BJ (cell line): ENCODE data around the gene EXOSC6. TPM values are rescaled to one million over a fixed set of nuclear protein-coding genes. Genes with fewer than 3 reads are reported as not detected.
"Not testable (repeated sequence)": the region's sequence is repeated elsewhere in the genome, so short reads cannot be mapped to it uniquely, and the experiment has no call there.

Source experiments
- CTCF ChIA-PET: fragments of 350-600 bp; formaldehyde crosslinking; extraction: SDS; loops from one replicate; lab custom pipeline; 2021; ENCODE audit warnings: antibody characterized with exemption, inconsistent platforms; lab: Yijun Ruan, JAX
- POLR2A ChIA-PET: fragments of 300-600 bp; sonication (Branson Sonifier 250); formaldehyde crosslinking; extraction: SDS; loops from one replicate; lab custom pipeline; 2021; ENCODE audit warnings: antibody characterized with exemption; lab: Charles Lee
- DNase-seq: peaks from one replicate; pipeline ENCODE4 v3.0.0-alpha.2; 2011; ENCODE audit warnings: low read depth
- H3K27me3 ChIP-seq: 2 replicates; pipeline ENCODE4 v1.6.0; 2011; ENCODE audit warnings: low read length; ENCODE audit not compliant: control insufficient read depth, insufficient read depth
- H3K36me3 ChIP-seq: 2 replicates; pipeline ENCODE4 v1.5.1; 2011; ENCODE audit warnings: low read length; ENCODE audit not compliant: control insufficient read depth, insufficient read depth
- H3K4me3 ChIP-seq: 2 replicates; pipeline ENCODE4 v1.5.1; 2011; ENCODE audit warnings: low read depth, mild to moderate bottlenecking, control low read depth, low read length
- polyA plus RNA-seq: library from polyadenylated mRNA; depleted of rRNA; stranded (reverse); fragments of >200 nt; gene quantifications from 2 replicates; pipeline ENCODE4 v1.2.3, GENCODE V29; 2011; rRNA removed
- small RNA-seq: library from RNA; depleted of rRNA; stranded (forward); fragments of <200 nt; gene quantifications from one replicate; pipeline ENCODE3, GENCODE V24; 2012; ENCODE audit warnings: low replicate concordance, low read depth; ENCODE audit not compliant: insufficient read length

Gene EXOSC6
- polyA plus RNA-seq, 1 experiment = 10.6 TPM

DNA sequence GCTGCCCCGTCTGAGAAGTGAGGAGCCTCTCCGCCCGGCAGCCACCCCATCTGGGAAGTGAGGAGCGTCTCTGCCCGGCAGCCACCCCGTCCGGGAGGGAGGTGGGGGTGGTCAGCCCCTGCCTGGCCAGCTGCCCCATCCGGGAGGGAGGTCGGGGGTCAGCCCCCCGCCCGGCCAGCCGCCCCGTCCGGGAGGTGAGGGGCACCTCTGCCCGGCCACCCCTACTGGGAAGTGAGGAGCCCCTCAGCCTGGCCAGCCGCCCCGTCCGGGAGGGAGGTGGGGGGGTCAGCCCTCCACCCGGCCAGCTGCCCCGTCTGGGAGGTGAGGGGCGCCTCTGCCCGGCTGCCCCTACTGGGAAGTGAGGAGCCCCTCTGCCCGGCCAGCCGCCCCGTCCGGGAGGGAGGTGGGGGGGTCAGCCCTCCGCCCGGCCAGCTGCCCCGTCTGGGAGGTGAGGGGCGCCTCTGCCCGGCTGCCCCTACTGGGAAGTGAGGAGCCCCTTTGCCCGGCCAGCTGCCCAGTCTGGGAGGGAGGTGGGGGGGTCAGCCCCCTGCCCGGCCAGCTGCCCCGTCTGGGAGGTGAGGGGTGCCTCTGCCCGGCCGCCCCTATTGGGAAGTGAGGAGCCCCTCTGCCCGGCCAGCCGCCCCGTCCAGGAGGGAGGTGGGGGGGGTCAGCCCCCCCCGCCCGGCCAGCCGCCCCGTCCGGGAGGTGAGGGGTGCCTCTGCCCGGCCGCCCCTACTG is 46.9 kb downstream of the EXOSC6 start:
- CTCF ChIA-PET = not testable (repeated sequence)

DNA sequence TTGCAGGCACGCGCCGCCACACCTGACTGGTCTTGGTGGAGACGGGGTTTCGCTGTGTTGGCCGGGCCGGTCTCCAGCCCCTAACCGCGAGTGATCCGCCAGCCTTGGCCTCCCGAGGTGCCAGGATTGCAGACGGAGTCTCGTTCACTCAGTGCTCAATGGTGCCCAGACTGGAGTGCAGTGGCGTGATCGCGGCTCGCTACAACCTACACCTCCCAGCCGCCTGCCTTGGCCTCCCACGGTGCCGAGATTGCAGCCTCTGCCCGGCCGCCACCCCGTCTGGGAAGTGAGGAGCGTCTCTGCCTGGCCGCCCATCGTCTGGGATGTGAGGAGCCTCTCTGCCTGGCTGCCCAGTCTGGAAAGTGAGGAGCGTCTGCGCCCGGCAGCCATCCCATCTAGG is 47.7 kb downstream of the EXOSC6 start:
- POLR2A ChIA-PET, CTCF ChIA-PET, H3K4me3 ChIP-seq, H3K36me3 ChIP-seq, DNase-seq, H3K27me3 ChIP-seq: not testable (repeated sequence)

More for the DNA sequence above, 46.9 kb downstream of the EXOSC6 start:
- H3K4me3 ChIP-seq, POLR2A ChIA-PET, H3K27me3 ChIP-seq, DNase-seq, H3K36me3 ChIP-seq: not testable (repeated sequence)

DNA sequence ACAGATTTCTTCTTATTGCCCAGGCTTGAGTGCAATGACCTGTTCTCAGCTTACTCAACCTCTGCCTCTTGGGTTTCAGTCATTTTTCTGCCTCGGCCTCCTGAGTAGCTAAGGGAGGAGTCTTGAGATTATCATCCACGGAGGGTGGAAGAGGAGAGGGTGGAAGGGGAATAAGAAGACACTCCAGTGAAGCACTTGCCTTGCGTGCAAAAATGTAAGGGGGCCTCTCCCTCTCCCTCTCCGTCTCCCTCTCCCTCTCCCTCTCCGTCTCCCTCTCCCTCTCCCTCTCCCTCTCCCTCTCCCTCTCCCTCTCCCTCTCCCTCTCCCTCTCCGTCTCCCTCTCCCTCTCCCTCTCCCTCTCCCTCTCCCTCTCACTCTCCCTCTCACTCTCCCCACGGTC is 48.2 kb downstream of the EXOSC6 start:
- H3K27me3 ChIP-seq, POLR2A ChIA-PET, CTCF ChIA-PET, H3K4me3 ChIP-seq, H3K36me3 ChIP-seq, DNase-seq: not testable (repeated sequence)

DNA sequence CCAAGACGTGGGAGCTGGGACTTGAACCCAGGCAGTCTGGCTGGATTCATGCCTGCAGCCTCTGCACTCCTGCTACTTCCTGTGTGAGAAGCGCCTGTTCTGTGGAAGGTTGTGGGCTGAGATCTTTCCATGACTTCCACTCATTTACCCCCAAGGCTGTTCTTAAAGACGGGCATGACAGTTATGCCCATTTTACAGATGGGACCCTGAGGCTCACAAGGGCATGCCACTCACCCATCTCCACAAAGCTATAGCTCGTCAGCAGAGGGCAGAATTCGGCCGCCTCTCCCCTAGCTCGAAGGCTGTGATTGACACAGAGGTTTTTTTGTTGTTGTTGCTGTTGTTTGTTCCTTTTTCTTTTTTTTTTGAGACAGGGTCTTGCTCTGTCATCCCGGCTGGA is 51.7 kb downstream of the EXOSC6 start:
- POLR2A ChIA-PET, H3K27me3 ChIP-seq, H3K4me3 ChIP-seq, DNase-seq, CTCF ChIA-PET, H3K36me3 ChIP-seq: not testable (repeated sequence)

DNA sequence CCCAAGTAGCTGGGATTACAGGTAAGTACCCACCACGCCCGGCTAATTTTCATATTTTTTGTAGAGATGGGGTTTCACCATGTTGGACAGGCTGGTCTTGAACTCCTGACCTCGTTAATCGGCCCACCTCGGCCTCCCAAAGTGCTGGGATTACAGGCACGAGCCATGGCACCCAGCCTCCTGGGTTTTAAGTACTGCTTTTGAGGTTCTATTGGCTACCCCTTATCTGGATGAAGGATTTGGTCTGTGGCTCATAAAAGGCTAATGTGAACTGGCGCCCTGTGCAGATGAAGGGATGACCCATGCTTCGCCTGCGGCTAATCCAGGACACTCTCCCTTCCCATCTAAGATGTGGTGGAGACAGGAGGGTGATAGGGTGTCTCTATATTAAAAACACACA is 52.6 kb downstream of the EXOSC6 start:
- H3K36me3 ChIP-seq, H3K27me3 ChIP-seq, DNase-seq, H3K4me3 ChIP-seq, POLR2A ChIA-PET, CTCF ChIA-PET: not testable (repeated sequence)

DNA sequence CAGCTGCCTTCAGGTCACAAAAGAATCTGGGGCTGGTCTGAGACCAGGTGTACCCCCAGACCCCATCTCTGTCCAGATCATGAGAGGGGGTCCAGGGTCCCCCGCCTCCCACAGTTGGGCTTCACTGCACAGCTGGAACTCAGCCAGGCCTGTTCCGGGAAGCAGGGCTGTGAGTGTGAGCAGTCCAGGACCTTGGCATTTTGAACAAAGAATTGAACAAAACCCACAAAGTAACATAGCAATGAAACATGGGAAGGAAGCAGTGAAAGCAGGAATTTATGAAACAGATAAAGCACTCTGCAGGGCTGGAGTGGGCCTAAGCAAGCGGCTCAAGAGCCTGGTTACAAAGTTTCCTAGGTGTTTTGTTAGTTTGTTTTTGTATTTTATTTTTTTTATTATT is 53.1 kb downstream of the EXOSC6 start:
- H3K36me3 ChIP-seq, POLR2A ChIA-PET, DNase-seq, H3K27me3 ChIP-seq, CTCF ChIA-PET, H3K4me3 ChIP-seq: not testable (repeated sequence)

DNA sequence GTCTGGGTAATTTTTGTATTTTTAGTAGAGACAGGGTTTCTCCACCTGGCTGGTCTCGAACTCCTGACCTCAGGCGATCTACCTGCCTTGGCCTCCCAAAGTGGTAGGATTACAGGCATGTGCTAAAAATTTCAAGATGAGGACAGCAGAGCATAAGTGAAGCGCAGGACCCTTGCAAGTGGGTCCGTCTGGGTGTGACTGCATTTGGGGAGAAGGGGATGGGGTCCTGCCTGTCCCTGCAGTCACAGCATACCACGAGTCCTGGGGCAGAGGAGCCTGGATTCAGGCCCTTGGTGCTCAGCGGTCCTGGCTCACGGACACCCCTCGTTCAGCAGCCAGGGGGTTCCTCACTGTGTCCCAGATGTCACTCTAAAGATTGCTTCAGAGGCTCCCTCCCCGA is 53.5 kb downstream of the EXOSC6 start:
- DNase-seq, H3K36me3 ChIP-seq, CTCF ChIA-PET, POLR2A ChIA-PET, H3K4me3 ChIP-seq, H3K27me3 ChIP-seq: not testable (repeated sequence)

DNA sequence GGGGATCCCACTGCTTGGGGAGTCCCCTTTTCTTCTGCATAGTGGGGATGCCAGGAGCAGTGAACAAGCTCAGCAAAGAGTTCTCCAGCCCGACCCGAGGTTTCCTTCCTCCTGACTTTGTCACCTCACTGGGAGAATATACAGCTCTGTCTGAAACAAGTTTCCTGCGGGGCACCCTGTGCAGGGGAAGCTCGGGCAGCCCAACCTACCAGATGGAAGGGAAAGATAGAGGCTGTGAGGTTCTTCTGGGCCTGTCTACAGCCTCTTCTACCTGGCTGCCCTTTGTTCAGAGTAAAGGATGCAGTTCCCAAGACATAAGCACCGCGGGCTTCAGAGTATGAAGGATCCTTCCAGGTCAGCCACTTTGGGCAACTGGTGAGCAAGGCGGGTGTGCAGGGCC is 54.1 kb downstream of the EXOSC6 start:
- H3K36me3 ChIP-seq, DNase-seq, H3K4me3 ChIP-seq, CTCF ChIA-PET, H3K27me3 ChIP-seq, POLR2A ChIA-PET: not testable (repeated sequence)

Small RNA genes lying within 50 kb of the gene (small RNA-seq; reads per million reads assigned to genes)
- gene AC009060.2 (not detected), gene RN7SL279P (not detected)

Other genes with a start within 250 kb of the EXOSC6 start
- 25.2 and 32.0 TPM in 2 replicates for gene PDPR, start 137.6 kb downstream of the EXOSC6 start, polyA plus RNA-seq
- gene CLEC18C, start 78.2 kb downstream of the EXOSC6 start, polyA plus RNA-seq = 0.05 TPM in 1 of 2 replicates, not detected in the other
- 178 and 234 TPM in 2 replicates for gene AARS1, start 37.6 kb upstream of the EXOSC6 start, polyA plus RNA-seq
- gene DDX19B, start 47.2 kb upstream of the EXOSC6 start, polyA plus RNA-seq = 33.6 and 55.9 TPM in 2 replicates
- gene DDX19A, start 95.0 kb upstream of the EXOSC6 start, polyA plus RNA-seq = 39.5 and 42.9 TPM in 2 replicates
- 20.3 and 24.7 TPM in 2 replicates for gene ST3GAL2, start 187.2 kb upstream of the EXOSC6 start, polyA plus RNA-seq
- gene FCSK, start 202.7 kb upstream of the EXOSC6 start, polyA plus RNA-seq = 4.7 and 9.0 TPM in 2 replicates